Esophagus squamous epithelium (tissue), 5 donors: ENCODE measurements around the gene PHYKPL. TPM values are rescaled to one million over a fixed set of nuclear protein-coding genes. Genes with fewer than 3 reads are reported as not detected.

ENCODE experiments used
- DNase-seq: peaks from one replicate; lab custom pipeline; 2025; lab: John Stamatoyannopoulos, UW
- H3K27ac ChIP-seq, 4 donors: fragments of 200-600 bp; sonication (generic); one replicate each; pipeline ENCODE4 v1.5.1; 2016 to 2019; ENCODE audit warnings: mild to moderate bottlenecking in 1 of 4
- H3K27me3 ChIP-seq, 4 donors: fragments of 200-600 bp; sonication (generic); 1 replicate in 3 of 4; 2 replicates in 1 of 4; pipeline versions ENCODE4 v1.5.1 to v1.6.0; 2017 to 2021; ENCODE audit warnings: antibody characterized with exemption in 1 of 4
- H3K36me3 ChIP-seq, 3 donors: fragments of 200-600 bp; sonication (generic); one replicate each; pipeline ENCODE4 v1.5.1; 2016 to 2019
- H3K4me1 ChIP-seq, 3 donors: fragments of 200-600 bp; sonication (generic); one replicate each; pipeline ENCODE4 v1.5.1; 2017 to 2019
- H3K4me3 ChIP-seq, 4 donors: fragments of 200-600 bp; sonication (generic); 1 replicate in 3 of 4; 2 replicates in 1 of 4; pipeline ENCODE4 v1.5.1; 2016 to 2019; ENCODE audit warnings: mild to moderate bottlenecking in 2 of 4, moderate library complexity in 1 of 4
- H3K9me3 ChIP-seq, 3 donors: fragments of 200-600 bp; sonication (generic); one replicate each; pipeline ENCODE4 v1.5.1; 2016 to 2019
- CTCF ChIP-seq, 6 experiments: fragments of 450-650 bp in 4 of 6; fragments of 200-600 bp in 2 of 6; sonication (generic) in 2 of 6; IDR thresholded peaks; one replicate each; pipeline ENCODE4 v1.5.1; 2016 to 2019; ENCODE audit warnings: antibody characterized with exemption in 6 of 6, mild to moderate bottlenecking in 4 of 6, moderate library complexity in 4 of 6
- POLR2A ChIP-seq, 4 donors: fragments of 450-650 bp; IDR thresholded peaks; one replicate each; pipeline ENCODE4 v1.6.1; 2017; ENCODE audit warnings: antibody characterized with exemption in 4 of 4, mild to moderate bottlenecking in 4 of 4, moderate library complexity in 3 of 4
- WGBS, 2 donors: methylation state at CpG; one replicate each; pipeline ENCODE4 v1.1.5; 2018; 5-methylcytosine and 5-hydroxymethylcytosine counted together
- intact Hi-C: fragments of 100-400 bp; cut with DNase I; formaldehyde crosslinking; loops from one replicate; pipeline ENCODE4 v1.15.0; 2022
- total RNA-seq, 4 donors: library from RNA; depleted of rRNA; stranded (reverse); fragments of >200 nt; gene quantifications; one replicate each; pipeline ENCODE4 v1.1.0, GENCODE V29; 2016
- donor health status: DM: yes; HTN: yes; CAD: no.

Gene PHYKPL
- total RNA-seq, 4 donors from 2014 or later = 15.8 to 57.4 (median 21.9) TPM

- DNase-seq = no peak
- Histone ChIP-seq H3K27ac (no peak overlapping the region), H3K4me1 (no peaks in the 10 kb centered on the region), H3K9me3 (no peaks in the 10 kb centered on the region), H3K4me3 (no peak overlapping the region), H3K27me3 (no peaks in the 10 kb centered on the region), H3K36me3 (peaks cover 4 to 99% (median 6%) of the 10 kb centered on the region in 3 donors)
- 89% methylated on average over 11 of the region's 15 CpGs; no CpG with 5 or more reads in 1 of the 2 donors for WGBS, 2 donors
- intact Hi-C loops = no loop called here
- TF ChIP-seq CTCF (IDR thresholded peaks at IDR 0.05) (no peak), POLR2A (IDR thresholded peaks at IDR 0.05) (no peak)
Observed at GRCh38 chr5:178222292-178222691, 10.3 kb downstream of the PHYKPL start.

- intact Hi-C loops = no loop called here
- no peak overlapping the region for H3K27ac ChIP-seq
- DNase-seq = no peak
- no peaks in the 10 kb centered on the region for H3K27me3 ChIP-seq
- H3K36me3 ChIP-seq = peaks cover 4 to 99% (median 9%) of the 10 kb centered on the region in 3 donors
- H3K9me3 ChIP-seq = no peaks in the 10 kb centered on the region
- no peak for TF ChIP-seq POLR2A (IDR thresholded peaks at IDR 0.05)
- 79 to 83% methylated on average over 3 to 4 of the region's 5 CpGs for WGBS, 2 donors
- H3K4me3 ChIP-seq = no peak overlapping the region
- no peaks in the 10 kb centered on the region for H3K4me1 ChIP-seq
Observed at GRCh38 chr5:178221853-178222252, 10.7 kb downstream of the PHYKPL start.

- intact Hi-C loops = no loop called here
- WGBS, 2 donors = 62 to 77% methylated on average over 3 of the region's 3 CpGs
- TF ChIP-seq CTCF (IDR thresholded peaks at IDR 0.05) (no peak), POLR2A (IDR thresholded peaks at IDR 0.05) (no peak)
- H3K4me1 ChIP-seq = no peaks in the 10 kb centered on the region
- no peaks in the 10 kb centered on the region for H3K27me3 ChIP-seq
- no peak overlapping the region for H3K27ac ChIP-seq
- no peaks in the 10 kb centered on the region for H3K9me3 ChIP-seq
- H3K36me3 ChIP-seq = peaks cover 4 to 99% (median 13%) of the 10 kb centered on the region in 3 donors
- H3K4me3 ChIP-seq = no peak overlapping the region
- DNase-seq = no peak
Observed at GRCh38 chr5:178221282-178221681, 11.3 kb downstream of the PHYKPL start.

- H3K27me3 ChIP-seq = no peaks in the 10 kb centered on the region
- peaks cover 27 to 99% (median 30%) of the 10 kb centered on the region in 3 donors for H3K36me3 ChIP-seq
- no peak for DNase-seq
- no peak overlapping the region for H3K4me3 ChIP-seq
- TF ChIP-seq CTCF (IDR thresholded peaks at IDR 0.05) (no peak), POLR2A (IDR thresholded peaks at IDR 0.05) (no peak)
- no peak overlapping the region for H3K27ac ChIP-seq
- 62 to 81% methylated on average over 3 of the region's 3 CpGs for WGBS, 2 donors
- intact Hi-C loops = no loop called here
- H3K4me1 ChIP-seq = peaks cover 0 to 11% (median 3%) of the 10 kb centered on the region in 3 donors
- H3K9me3 ChIP-seq = no peaks in the 10 kb centered on the region
Observed at GRCh38 chr5:178218827-178219226, 13.8 kb downstream of the PHYKPL start.

GRCh38 chr5:178218237-178218776 is 14.3 kb downstream of the PHYKPL start:
- Histone ChIP-seq H3K9me3 (no peaks in the 10 kb centered on the region), H3K27ac (no peak overlapping the region), H3K27me3 (no peaks in the 10 kb centered on the region), H3K36me3 (peaks cover 32 to 99% (median 33%) of the 10 kb centered on the region in 3 donors), H3K4me3 (no peak overlapping the region), H3K4me1 (peaks cover 0 to 11% (median 3%) of the 10 kb centered on the region in 3 donors)
- intact Hi-C loops = no loop called here
- no peak for TF ChIP-seq CTCF (IDR thresholded peaks at IDR 0.05)
- TF ChIP-seq POLR2A (IDR thresholded peaks at IDR 0.05) = no peak
- 78 to 81% methylated on average over 5 of the region's 5 CpGs for WGBS, 2 donors
- no peak for DNase-seq
